Heart left ventricle (tissue), 13 donors: Measurements from ENCODE around the gene FGD4.

Experiments used
- CTCF ChIP-seq, 12 donors: fragments of 200-600 bp; sonication (generic) in 4 of 12; IDR thresholded peaks; one replicate each; pipeline versions ENCODE4 v1.5.0 to v1.8.0; 2018 to 2022; ENCODE audit warnings: antibody characterized with exemption in 12 of 12, mild to moderate bottlenecking in 5 of 12
- POLR2A ChIP-seq, 2 donors: fragments of 450-650 bp; IDR thresholded peaks; one replicate each; pipeline ENCODE4 v1.6.1; 2017; ENCODE audit warnings: antibody characterized with exemption in 2 of 2, mild to moderate bottlenecking in 2 of 2, moderate library complexity in 2 of 2
- donor health status: ischemic (EF 13 %, LVEDD 7.1; RV severe dilation, severe dysfunction).
- donor health status: DM: no; HTN: yes; CAD: no.
- donor health status: DM: no; HTN: no; CAD: no.
- donor health status: ischemic (EF 25% LVEDD 6.9; RV normal size, moderate dysfunction).
- donor health status: ischemic (EF 25% LVEDD 5.7; RV mildly dilated, moderate dysfunction).
- donor health status: ischemic (EF 35%, LVEDD 5.7; RV mildly dilated, moderate dysfunction).
- donor health status: nonischemic (EF 11% LVEDD 7.7; RV severe dilation, severe dysfunction).
- donor health status: DM: yes; HTN: yes; CAD: no.
- donor health status: PGD.
- donor health status: ischemic (EF 29% LVEDD 5.4; RV normal size, mild dysfunction).
- donor health status: nonischemic (EF 23%, LVEDD 6.1; RV moderate dilation, normal function).

DNA sequence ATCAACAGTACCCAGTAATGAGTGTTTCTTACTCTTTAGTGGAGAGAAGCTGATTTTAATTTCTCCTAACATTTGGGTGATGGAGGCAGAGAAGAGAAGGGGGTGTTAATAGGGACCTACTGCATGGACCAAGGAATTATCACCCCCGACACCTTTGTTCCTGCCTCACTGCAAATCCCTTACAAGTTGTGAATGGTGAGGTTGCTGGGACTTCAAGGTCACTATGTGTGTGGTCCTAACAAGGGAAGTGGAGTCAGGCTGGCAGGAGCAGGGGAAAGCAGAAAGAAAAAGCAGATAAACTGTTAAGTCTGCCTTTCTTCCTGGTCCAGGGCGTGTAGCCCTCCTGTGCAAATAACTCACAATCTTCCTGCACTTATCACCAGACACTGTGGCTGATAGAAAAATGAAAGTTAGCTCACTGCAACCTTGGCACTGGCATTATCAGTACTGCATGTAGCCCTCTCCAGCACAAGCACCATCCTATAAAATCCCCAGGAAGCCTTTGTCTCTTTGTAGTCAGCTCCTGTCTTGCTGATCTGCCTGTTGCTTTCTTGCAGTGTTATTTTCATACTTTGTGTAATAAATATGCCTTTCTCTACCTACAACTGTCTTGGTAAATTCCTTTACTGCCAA lies 167.4 kb downstream of the FGD4 start:
- TF ChIP-seq CTCF (IDR thresholded peaks at IDR 0.05) (no peak), POLR2A (IDR thresholded peaks at IDR 0.05) (no peak)
